ENCODE data around the gene ZNF385A.
"Not testable (repeated sequence)": the region's sequence is repeated elsewhere in the genome, so short reads cannot be mapped to it uniquely, and the experiment has no call there.

ZNF385A gene

DNA sequence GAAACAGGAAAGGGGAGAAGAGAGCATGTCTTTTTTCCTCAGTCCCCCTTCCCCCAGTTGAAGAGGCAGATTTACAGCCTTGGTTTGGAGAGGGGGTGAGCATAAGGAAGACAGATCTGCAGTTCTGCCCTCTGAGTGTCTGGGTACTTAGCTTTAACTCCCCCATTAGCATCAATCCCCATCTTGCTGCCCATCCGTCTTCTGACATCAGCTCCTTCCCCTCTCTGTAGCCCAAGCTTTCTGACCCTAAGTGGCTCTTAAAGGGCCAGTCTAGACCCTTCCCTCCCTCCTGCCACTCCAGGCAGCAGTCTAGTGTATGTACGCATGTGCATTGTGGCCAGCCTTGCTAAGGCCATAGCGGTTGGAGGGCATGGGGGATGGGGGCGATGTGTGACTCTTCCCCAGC, 27.6 kb downstream of the ZNF385A start:
- DNase-seq (ENCODE audit: low read depth in 2 of 2), result no peak

- DNase-seq (ENCODE audit: low read depth in 2 of 2), result no peak
Measured at GRCh38 chr12:54356228-54356627, 28.3 kb downstream of the ZNF385A start.

GRCh38 chr12:54355104-54355815, 29.3 kb downstream of the ZNF385A start:
- no peak for DNase-seq (ENCODE audit: low read depth in 2 of 2)

DNA sequence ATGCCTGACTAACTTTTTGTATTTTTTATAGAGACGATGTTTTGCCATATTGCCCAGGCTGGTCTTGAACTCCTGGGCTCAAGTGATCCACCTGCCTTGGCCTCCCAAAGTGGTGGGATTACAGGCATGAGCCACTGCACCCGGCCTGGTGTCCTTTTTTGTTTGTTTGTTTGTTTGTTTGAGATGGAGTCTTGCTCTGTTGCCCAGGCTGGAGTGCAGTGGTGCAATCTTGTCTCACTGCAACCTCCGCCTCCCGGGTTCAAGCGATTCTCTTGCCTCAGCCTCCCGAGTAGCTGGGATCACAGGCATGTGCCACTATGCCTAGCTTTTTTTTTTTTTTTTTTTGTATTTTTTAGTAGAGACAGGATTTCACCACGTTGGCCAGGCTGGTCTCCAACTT, 30.3 kb downstream of the ZNF385A start:
- DNase-seq (ENCODE audit: low read depth in 2 of 2), result not testable (repeated sequence)

- no peak for DNase-seq (ENCODE audit: low read depth in 2 of 2)
Measured at GRCh38 chr12:54352891-54353874, 31.4 kb downstream of the ZNF385A start.

GRCh38 chr12:54352022-54352531, 32.5 kb downstream of the ZNF385A start:
- DNase-seq (ENCODE audit: low read depth in 2 of 2), result peak in 1 of 2 donors; percentile 3

GRCh38 chr12:54351341-54351740, 33.2 kb downstream of the ZNF385A start:
- no peak for DNase-seq (ENCODE audit: low read depth in 2 of 2)

- no peak for DNase-seq (ENCODE audit: low read depth in 2 of 2)
Measured at GRCh38 chr12:54350743-54351142, 33.8 kb downstream of the ZNF385A start.

- DNase-seq (ENCODE audit: low read depth in 2 of 2), result no peak
Measured at GRCh38 chr12:54349679-54350078, 34.9 kb downstream of the ZNF385A start.

- no peak for DNase-seq (ENCODE audit: low read depth in 2 of 2)
Measured at GRCh38 chr12:54349036-54349435, 35.5 kb downstream of the ZNF385A start.

DNA sequence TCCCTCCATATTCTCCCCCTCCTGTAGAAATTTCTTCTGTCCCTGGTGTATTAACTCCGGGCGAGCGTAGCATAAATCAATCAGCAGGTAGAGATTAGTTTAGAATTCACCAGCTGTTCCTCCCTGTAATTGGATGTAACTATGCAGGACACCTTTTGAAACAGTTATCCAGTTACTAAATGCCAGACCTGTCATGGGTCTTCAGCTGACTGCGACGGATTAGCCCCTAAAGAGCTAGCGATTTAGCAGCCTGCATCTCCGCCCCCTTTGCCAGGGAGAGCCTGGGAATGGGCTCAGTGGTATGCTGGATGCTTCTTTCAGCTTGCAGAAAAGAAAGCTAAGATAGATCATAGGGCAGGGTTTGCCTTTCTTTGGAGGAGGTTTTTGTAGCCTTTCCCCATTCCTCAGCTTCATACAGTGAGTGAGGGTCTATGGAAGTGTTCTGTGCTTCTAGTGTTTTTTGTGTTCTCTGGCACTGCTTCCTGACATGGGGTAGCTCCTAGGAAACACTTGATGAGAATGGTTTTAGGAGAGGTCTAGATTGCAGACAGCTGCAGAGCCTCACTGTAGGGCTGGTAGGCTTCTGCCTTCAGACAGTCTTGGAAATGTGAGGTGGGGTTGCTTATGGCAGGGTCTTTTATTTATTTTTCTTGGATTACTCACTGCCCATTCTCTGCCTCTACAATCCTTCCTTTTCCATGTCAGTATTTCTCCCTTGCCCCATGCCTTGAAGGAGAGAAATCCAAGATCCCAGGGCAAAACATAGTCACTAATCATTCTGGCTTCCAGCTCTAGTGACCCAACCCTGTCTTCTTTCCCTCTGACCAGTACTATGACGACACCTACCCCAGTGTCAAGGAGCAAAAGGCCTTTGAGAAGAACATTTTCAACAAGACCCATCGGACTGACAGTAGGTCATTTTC, 42.9 kb downstream of the ZNF385A start:
- DNase-seq (ENCODE audit: low read depth in 2 of 2), result no peak

DNA sequence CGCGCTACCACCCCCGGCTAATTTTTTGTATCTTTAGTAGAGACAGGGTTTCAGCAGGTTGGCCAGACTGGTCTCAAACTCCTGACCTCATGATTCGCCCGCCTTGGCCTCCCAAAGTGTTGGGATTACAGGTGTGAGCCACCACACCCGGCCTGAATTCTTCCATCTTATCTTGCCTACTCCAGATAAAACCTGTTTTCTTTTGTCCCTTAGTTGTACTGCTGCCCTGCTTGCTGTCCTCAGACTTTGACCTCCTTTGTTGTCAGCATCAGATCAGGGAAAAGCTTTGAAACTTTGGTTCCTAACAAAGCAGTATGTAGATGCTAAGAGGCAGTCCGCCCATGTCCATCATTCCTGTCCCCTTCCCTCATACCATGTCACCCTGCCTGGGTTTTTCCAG, 43.7 kb downstream of the ZNF385A start:
- DNase-seq (ENCODE audit: low read depth in 2 of 2), result no peak

GRCh38 chr12:54338698-54339296, 45.7 kb downstream of the ZNF385A start:
- DNase-seq (ENCODE audit: low read depth in 2 of 2), result no peak

DNA sequence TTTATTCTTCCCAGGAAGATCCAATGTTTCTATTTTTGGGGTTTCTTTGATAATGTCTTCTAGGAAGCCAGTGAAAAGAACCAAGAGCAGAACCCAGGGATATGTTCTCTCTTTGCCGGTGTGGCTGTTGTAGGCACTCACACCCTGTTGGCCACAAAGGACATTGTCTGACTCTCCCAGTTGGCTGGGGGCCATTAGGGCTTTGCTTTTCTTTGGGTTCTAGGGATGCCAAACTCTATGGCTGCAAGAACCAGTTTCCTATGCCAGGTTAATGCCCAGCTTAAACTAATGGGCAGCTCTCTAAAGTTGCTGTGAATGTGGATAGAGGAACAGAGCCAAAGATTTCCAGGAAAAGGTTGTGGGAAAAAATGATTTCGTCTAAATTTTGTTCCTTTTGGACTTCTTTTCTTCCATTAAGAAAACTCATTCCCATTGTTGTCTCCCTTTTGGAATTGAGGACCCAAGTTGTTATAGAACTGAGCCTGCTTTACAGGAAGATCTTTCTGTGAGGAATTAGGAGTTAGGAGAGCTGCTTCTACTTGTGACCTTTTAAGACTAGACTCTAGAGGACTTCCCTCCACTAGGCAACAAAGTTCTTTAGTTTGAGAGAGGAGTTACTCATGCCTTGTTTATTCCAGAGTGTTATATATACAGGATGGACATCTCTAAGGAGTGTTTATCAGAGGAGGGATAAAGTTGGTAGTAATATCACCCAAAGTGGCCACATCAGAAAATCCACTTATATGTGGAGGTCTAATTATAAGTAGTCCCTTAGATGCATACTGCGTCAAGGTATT, 46.5 kb downstream of the ZNF385A start:
- DNase-seq (ENCODE audit: low read depth in 2 of 2), result no peak

DNA sequence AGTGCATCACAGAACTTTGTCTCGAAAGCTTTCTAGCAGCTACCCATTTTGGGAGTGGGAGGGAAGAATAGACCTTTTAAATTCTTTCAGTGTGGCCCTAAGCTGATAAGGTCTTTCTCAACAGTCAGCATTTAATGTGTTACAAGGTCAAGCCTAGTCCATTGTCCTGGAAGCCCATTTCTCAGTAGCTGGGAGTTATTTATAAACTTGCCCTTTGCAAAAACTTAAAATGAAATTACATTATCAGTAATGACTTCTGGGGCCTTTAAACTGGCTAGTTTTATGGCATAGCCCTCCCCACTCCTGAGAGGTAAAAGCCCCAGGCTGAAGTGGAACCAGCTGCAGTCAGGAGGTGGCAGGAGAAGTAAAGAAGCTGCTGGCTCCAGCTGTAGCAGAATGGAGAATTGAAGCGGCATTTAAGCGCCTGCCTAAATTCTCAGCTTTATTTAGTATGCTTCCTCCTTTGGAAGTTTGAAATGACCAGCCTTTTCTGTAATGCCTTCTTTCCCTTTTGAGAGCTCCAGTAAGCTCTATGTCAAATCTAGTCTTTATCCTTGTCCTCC, 47.2 kb downstream of the ZNF385A start:
- DNase-seq (ENCODE audit: low read depth in 2 of 2), result no peak

- no peak for DNase-seq (ENCODE audit: low read depth in 2 of 2)
Measured at GRCh38 chr12:54333420-54334034, 51.0 kb downstream of the ZNF385A start.

- no peak for DNase-seq (ENCODE audit: low read depth in 2 of 2)
Measured at GRCh38 chr12:54331461-54331860, 53.1 kb downstream of the ZNF385A start.

- DNase-seq (ENCODE audit: low read depth in 2 of 2), result no peak
Measured at GRCh38 chr12:54330442-54330841, 54.1 kb downstream of the ZNF385A start.

DNA sequence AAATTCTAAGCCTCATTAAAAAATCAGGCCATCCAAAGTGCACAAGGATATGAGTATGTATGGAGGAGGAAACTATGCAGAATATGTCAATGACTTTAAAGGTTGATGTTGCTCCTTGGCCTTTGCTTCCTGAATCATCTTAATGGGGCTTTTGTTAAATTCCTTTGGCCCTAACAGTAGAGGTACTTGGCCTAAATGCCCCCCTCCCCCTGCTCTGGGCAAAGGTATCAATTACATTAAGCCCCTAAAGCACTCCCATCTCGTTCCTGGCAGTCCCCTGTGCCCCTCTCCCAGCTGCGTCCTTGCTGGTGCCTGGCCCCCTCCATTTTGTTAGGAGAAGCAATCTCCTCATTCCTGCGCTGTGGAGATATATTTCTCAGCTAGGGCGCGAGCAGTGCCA, 54.8 kb downstream of the ZNF385A start:
- DNase-seq (ENCODE audit: low read depth in 2 of 2), result no peak

Data from activated CD8-positive, alpha-beta memory T cell treated with anti-CD3 and anti-CD28 coated beads for 4 hours (primary cell).